IPS-18a (cell line): Measurements from ENCODE around the gene KRT71.
"Not testable (repeated sequence)": the region's sequence is repeated elsewhere in the genome, so short reads cannot be mapped to it uniquely, and the experiment has no call there.

Experiments
- H3K27ac ChIP-seq: one replicate; pipeline ENCODE4 v1.5.1; 2013; ENCODE audit warnings: low read length
- H3K27me3 ChIP-seq: one replicate; pipeline ENCODE4 v1.6.1; 2013; ENCODE audit warnings: mild to moderate bottlenecking, low read length; ENCODE audit not compliant: control insufficient read depth, insufficient read depth
- H3K36me3 ChIP-seq: one replicate; pipeline ENCODE4 v1.6.1; 2013; ENCODE audit warnings: low read depth, low read length; ENCODE audit not compliant: control insufficient read depth
- H3K4me1 ChIP-seq: one replicate; pipeline ENCODE4 v1.6.1; 2013; ENCODE audit warnings: low read depth, low read length; ENCODE audit not compliant: control insufficient read depth
- H3K4me3 ChIP-seq: one replicate; pipeline ENCODE4 v1.5.1; 2013; ENCODE audit warnings: low read length
- H3K9ac ChIP-seq: one replicate; pipeline ENCODE4 v1.6.1; 2013; ENCODE audit warnings: mild to moderate bottlenecking, low read length, moderate library complexity
- H3K9me3 ChIP-seq: one replicate; pipeline ENCODE4 v1.6.1; 2013; ENCODE audit warnings: low read depth, low read length; ENCODE audit not compliant: control insufficient read depth

The KRT71 gene

DNA sequence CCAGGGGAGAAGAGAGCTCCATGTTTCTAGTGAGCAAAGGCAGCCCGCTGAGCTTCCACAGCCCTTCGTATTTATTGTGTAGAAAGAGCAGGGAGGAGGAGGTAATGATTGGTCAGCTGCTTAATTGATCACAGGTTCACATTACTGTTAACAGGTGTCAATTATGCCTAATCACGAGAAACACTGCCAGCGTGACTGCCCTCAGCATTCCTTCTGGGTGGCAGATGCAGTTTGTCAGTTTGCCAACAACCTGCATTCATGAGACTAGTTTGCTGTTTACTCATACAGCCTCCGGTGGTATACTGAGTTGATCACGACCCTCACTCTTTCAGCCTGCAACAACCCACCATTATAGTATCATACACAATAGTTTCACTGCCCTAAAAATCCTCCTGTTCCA, 52.4 kb downstream of the KRT71 start:
- H3K4me3 ChIP-seq, H3K9me3 ChIP-seq, H3K4me1 ChIP-seq, H3K9ac ChIP-seq, H3K27me3 ChIP-seq, H3K36me3 ChIP-seq, H3K27ac ChIP-seq: not testable (repeated sequence)

DNA sequence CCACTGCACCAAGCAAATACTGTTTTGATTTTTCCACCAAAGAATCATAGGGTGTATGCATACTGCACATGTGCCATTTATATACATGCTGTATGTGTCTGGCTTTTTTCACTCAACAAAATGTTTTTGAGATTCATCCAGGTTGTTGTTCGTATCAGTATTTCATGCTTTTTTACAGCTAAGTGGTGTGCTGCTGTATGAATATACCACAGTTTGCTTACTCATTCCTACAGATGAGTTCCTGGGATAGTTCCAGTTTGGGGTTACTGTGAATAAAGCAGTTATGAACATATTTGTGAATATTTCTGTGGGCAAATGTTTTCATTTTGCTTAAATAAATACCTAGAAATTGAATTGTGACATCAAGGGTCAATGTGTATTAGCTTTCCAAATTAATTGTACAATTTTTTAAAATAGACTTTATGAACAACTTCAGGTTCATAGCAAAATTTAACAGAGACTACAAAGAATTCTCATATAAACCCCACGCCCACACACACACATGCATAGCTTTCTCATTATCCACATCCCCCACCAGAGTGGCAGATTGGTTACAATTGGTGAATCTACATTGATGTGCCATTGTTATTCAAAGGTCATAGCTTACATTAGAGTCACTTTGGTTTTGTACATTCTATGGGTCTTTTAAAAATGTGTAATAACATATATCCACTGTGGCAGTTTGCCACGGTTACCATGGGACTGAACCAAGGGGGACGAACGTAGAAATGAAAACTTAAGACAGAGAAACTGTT, 53.0 kb downstream of the KRT71 start:
- H3K9me3 ChIP-seq: no peaks in the 10 kb centered on the region
- no peak overlapping the region for H3K4me3 ChIP-seq
- no peaks in the 10 kb centered on the region for H3K36me3 ChIP-seq
- H3K4me1 ChIP-seq: peaks cover 15% of the 10 kb centered on the region
- no peak overlapping the region for H3K9ac ChIP-seq
- no peak overlapping the region for H3K27ac ChIP-seq
- H3K27me3 ChIP-seq: no peaks in the 10 kb centered on the region

GRCh38 chr12:52498946-52499345, 54.0 kb downstream of the KRT71 start:
- Histone ChIP-seq H3K9me3 (no peaks in the 10 kb centered on the region), H3K9ac (no peak overlapping the region), H3K27ac (no peak overlapping the region), H3K4me1 (peaks cover 20% of the 10 kb centered on the region), H3K27me3 (no peaks in the 10 kb centered on the region), H3K4me3 (no peak overlapping the region), H3K36me3 (no peaks in the 10 kb centered on the region)

DNA sequence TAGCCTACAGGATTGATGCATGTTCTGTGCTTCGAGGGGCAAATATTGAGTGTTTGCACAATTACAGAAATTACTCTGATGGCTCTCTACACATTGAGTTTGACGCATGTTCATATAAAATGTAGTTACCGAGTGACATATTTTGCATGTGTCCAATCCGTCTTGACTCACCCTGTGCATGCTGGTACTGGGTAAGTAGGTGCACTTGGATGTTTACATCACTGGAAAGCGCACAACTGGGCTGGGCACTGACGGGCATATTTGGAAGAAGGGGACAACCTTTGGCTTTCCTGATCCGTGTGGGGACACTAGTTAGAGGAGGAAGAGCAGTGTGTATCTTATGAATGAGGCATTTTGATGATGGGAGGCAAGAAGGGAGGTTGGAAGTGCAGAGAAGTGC, 55.0 kb downstream of the KRT71 start:
- Histone ChIP-seq H3K27me3 (no peaks in the 10 kb centered on the region), H3K9me3 (no peaks in the 10 kb centered on the region), H3K27ac (no peak overlapping the region), H3K9ac (no peak overlapping the region), H3K4me3 (no peak overlapping the region), H3K36me3 (no peaks in the 10 kb centered on the region), H3K4me1 (peaks cover 20% of the 10 kb centered on the region)

- H3K36me3 ChIP-seq: no peaks in the 10 kb centered on the region
- no peaks in the 10 kb centered on the region for H3K9me3 ChIP-seq
- no peak overlapping the region for H3K27ac ChIP-seq
- H3K4me3 ChIP-seq: no peak overlapping the region
- no peaks in the 10 kb centered on the region for H3K27me3 ChIP-seq
- no peak overlapping the region for H3K9ac ChIP-seq
- peaks cover 20% of the 10 kb centered on the region for H3K4me1 ChIP-seq
Observed at GRCh38 chr12:52496590-52497071, 56.3 kb downstream of the KRT71 start.

DNA sequence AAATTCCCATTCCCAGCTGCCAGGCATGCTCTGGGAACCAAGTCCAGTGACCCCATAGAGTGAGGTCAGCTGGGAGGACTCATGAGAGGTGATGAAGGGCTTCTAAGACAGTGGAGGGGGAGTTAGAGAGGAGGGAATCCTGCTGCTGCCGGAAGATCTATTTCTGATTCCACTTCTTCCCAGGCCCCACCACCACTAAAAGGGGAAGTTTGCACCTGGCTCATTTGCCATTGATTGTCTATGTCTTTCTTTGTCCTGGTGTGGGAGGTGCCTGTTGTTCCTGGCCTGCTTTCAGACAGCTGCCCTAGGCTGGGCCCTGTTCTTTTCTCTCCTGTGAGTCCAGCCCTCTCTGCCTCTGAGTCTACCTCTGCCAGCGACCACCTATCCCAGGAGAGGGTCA, 56.9 kb downstream of the KRT71 start:
- Histone ChIP-seq H3K36me3 (no peaks in the 10 kb centered on the region), H3K27me3 (no peaks in the 10 kb centered on the region), H3K4me1 (peaks cover 20% of the 10 kb centered on the region), H3K9ac (no peak overlapping the region), H3K4me3 (peak overlapping the region; percentile 13), H3K9me3 (no peaks in the 10 kb centered on the region), H3K27ac (no peak overlapping the region)

GRCh38 chr12:52495389-52495788, 57.6 kb downstream of the KRT71 start:
- H3K4me1 ChIP-seq: peaks cover 20% of the 10 kb centered on the region
- no peaks in the 10 kb centered on the region for H3K27me3 ChIP-seq
- H3K9ac ChIP-seq: no peak overlapping the region
- H3K36me3 ChIP-seq: no peaks in the 10 kb centered on the region
- H3K27ac ChIP-seq: no peak overlapping the region
- H3K9me3 ChIP-seq: no peaks in the 10 kb centered on the region
- no peak overlapping the region for H3K4me3 ChIP-seq

GRCh38 chr12:52494518-52494917, 58.4 kb downstream of the KRT71 start:
- Histone ChIP-seq H3K9ac (no peak overlapping the region), H3K4me1 (peaks cover 20% of the 10 kb centered on the region), H3K4me3 (no peak overlapping the region), H3K27me3 (no peaks in the 10 kb centered on the region), H3K27ac (no peak overlapping the region), H3K36me3 (no peaks in the 10 kb centered on the region), H3K9me3 (no peaks in the 10 kb centered on the region)

GRCh38 chr12:52494100-52494499, 58.8 kb downstream of the KRT71 start:
- Histone ChIP-seq H3K9me3 (no peaks in the 10 kb centered on the region), H3K27ac (no peak overlapping the region), H3K4me3 (no peak overlapping the region), H3K9ac (no peak overlapping the region), H3K36me3 (no peaks in the 10 kb centered on the region), H3K27me3 (no peaks in the 10 kb centered on the region), H3K4me1 (peaks cover 20% of the 10 kb centered on the region)
